Muscle layer of duodenum (tissue), 2 donors: Measurements from ENCODE around the gene ECE1.
"Not testable (repeated sequence)": the region's sequence is repeated elsewhere in the genome, so short reads cannot be mapped to it uniquely, and the experiment has no call there.

ENCODE experiments used
- H3K27ac ChIP-seq: one replicate; pipeline ENCODE4 v1.7.0; 2013; ENCODE audit warnings: mild to moderate bottlenecking, low read length
- H3K27me3 ChIP-seq: one replicate; pipeline ENCODE4 v1.7.0; 2013; ENCODE audit warnings: low read depth, mild to moderate bottlenecking, control low read depth, low read length
- H3K36me3 ChIP-seq, 2 donors: one replicate each; pipeline ENCODE4 v1.7.0; 2013; ENCODE audit warnings: low read length in 2 of 2, control low read depth in 1 of 2, mild to moderate bottlenecking in 1 of 2; ENCODE audit not compliant: insufficient read depth in 2 of 2, control insufficient read depth in 1 of 2
- H3K4me1 ChIP-seq, 2 donors: one replicate each; pipeline ENCODE4 v1.7.0; 2013; ENCODE audit warnings: low read length in 2 of 2, mild to moderate bottlenecking in 2 of 2, control low read depth in 1 of 2, moderate library complexity in 1 of 2; ENCODE audit not compliant: insufficient read depth in 2 of 2, control insufficient read depth in 1 of 2
- H3K4me3 ChIP-seq, 2 donors: one replicate each; pipeline ENCODE4 v1.7.0; 2013; ENCODE audit warnings: low read length in 2 of 2, low read depth in 1 of 2, mild to moderate bottlenecking in 1 of 2
- H3K9me3 ChIP-seq, 2 donors: one replicate each; pipeline ENCODE4 v1.7.0; 2013; ENCODE audit warnings: low read length in 2 of 2, control low read depth in 1 of 2, mild to moderate bottlenecking in 1 of 2; ENCODE audit not compliant: control insufficient read depth in 1 of 2
- donor health status: healthy.

The ECE1 gene

GRCh38 chr1:21241771-21242581, 48.3 kb downstream of the ECE1 start:
- H3K9me3 ChIP-seq, result no peaks in the 10 kb centered on the region
- H3K27me3 ChIP-seq, result no peaks in the 10 kb centered on the region
- H3K4me3 ChIP-seq, result no peak overlapping the region
- no peak overlapping the region for H3K27ac ChIP-seq
- peaks cover 54 to 81% of the 10 kb centered on the region in 2 donors for H3K36me3 ChIP-seq
- H3K4me1 ChIP-seq, result no peaks in the 10 kb centered on the region

DNA sequence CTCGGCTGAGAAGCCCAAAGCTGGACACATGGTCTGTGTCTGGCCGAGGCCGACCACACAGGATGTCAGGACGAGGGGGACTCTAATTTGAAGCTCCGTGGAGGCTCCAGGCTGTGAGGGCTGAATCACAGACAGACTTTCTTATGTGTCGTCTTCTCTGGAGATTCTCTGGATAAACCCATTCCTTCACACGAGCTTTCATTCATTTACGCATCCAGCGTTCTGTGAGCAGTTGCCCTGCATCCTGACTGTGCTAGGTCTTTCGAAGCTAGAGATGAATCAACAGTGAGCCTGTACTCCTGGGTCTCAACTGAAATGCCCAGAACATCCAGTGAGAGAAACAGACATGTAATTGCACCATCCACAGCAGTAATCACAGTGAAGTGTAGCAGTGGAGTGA, 49.6 kb downstream of the ECE1 start:
- Histone ChIP-seq H3K27ac (no peak overlapping the region), H3K9me3 (no peaks in the 10 kb centered on the region), H3K27me3 (no peaks in the 10 kb centered on the region), H3K4me3 (no peak overlapping the region), H3K36me3 (peaks cover 58 to 83% of the 10 kb centered on the region in 2 donors), H3K4me1 (no peaks in the 10 kb centered on the region)

DNA sequence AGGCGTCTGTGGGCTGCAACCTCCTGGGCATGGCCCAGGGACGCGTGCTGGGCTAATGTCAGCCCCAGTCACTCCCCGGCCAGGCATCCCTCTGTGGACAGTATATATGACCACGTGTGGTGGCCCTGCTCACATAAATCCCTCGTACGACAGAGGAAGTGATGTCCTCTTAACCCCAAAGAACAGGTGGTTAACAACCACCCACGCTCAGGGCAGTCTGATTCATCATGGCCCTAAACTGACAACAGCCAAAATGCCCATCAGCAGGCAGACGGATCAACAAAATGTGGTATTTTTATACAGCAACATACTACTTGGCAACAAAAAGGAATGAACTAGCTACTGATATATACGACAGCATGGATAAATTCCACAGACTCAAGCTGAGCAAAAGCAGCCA, 51.0 kb downstream of the ECE1 start:
- H3K36me3 ChIP-seq, result peaks cover 53 to 84% of the 10 kb centered on the region in 2 donors
- H3K27me3 ChIP-seq, result no peaks in the 10 kb centered on the region
- no peak overlapping the region for H3K27ac ChIP-seq
- no peaks in the 10 kb centered on the region for H3K9me3 ChIP-seq
- no peaks in the 10 kb centered on the region for H3K4me1 ChIP-seq
- H3K4me3 ChIP-seq, result no peak overlapping the region

DNA sequence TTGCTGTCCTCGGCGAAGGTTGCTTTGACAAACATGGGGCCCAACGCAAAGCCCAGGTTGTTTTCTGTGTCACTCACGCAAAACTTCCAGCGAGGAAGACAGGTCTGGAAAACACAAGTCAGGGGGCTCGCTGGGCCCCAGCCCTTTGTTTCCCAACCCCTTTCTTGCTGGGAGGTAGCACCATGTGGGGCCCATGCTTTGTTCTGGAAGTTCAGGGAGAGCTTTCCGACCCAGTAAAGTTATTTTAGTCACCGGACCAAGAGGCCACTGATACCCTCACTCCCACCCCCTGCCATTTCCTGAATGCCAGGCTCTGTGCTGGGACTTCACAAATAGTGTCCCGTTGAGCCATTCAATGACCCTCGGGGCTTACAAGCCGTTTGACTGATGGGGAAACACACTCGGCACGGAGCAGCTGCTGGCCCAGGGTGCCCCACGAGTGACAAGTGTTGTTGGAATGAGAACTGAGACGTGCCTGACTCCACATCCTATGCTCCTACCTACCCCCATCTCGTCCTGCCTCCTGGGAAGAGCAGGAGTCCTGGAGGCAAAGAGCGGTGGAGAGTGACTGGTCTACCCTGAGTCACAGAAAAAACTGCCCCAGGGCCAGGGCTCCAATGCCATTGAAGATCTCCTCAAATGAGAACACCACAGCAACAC, 52.0 kb downstream of the ECE1 start:
- no peak overlapping the region for H3K4me3 ChIP-seq
- no peaks in the 10 kb centered on the region for H3K4me1 ChIP-seq
- no peak overlapping the region for H3K27ac ChIP-seq
- no peaks in the 10 kb centered on the region for H3K27me3 ChIP-seq
- H3K9me3 ChIP-seq, result no peaks in the 10 kb centered on the region
- peaks cover 48 to 85% of the 10 kb centered on the region in 2 donors for H3K36me3 ChIP-seq

DNA sequence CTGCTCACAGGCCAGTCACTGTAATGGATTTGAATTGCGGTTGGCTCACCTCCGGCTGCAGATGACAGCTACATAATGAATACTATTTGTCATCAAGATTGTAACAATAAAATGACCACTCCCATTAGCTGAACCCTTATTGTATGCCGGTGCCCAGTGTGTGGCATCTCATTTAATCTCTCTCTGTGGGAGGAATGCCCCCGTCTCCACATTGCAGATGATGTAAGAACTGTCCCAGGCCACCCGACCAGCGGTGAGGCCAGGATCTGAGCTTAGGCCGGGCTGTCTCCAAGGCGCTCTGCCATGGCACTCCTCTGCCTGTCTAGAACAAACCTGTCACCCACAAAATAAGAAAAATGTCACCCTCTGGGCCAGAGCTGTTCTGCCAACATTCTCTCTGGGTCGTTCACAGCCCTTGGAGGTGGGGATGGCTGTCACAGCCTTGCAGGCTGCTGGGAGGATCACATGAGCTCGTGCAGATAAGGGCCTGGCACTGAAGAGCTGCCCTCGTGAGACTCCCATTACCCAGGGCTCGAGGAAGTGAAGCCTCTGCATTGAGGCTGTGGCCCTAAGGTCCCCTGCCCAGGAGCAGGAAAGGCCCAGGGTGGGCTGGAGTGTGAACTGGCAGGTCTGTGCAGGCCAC, 52.7 kb downstream of the ECE1 start:
- Histone ChIP-seq H3K9me3 (no peaks in the 10 kb centered on the region), H3K36me3 (peaks cover 48 to 87% of the 10 kb centered on the region in 2 donors), H3K4me1 (no peaks in the 10 kb centered on the region), H3K27ac (no peak overlapping the region), H3K27me3 (no peaks in the 10 kb centered on the region), H3K4me3 (no peak overlapping the region)

DNA sequence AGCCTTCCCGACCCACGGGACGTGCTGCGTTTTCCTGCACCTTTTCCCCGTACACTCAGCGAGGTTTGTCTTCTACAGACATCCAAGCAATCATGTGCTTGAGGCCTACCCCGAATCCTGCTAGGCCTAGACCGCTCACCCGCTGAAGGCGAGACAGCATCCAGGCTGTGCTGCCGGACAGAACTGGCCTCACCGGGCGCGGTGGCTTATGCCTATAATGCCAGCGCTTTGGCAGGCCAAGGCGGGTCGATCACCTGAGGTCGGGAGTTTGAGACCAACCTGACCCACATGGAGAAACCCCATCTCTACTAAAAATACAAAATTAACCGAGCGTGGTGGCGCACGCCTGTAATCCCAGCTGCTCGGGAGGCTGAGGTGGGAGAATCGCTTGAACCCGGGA, 54.1 kb downstream of the ECE1 start:
- Histone ChIP-seq H3K27ac (no peak overlapping the region), H3K4me3 (no peak overlapping the region), H3K36me3 (peaks cover 43 to 79% of the 10 kb centered on the region in 2 donors), H3K27me3 (no peaks in the 10 kb centered on the region), H3K9me3 (no peaks in the 10 kb centered on the region), H3K4me1 (no peaks in the 10 kb centered on the region)

- Histone ChIP-seq H3K9me3 (no peaks in the 10 kb centered on the region), H3K27me3 (no peaks in the 10 kb centered on the region), H3K36me3 (peaks cover 43 to 80% of the 10 kb centered on the region in 2 donors), H3K4me1 (no peaks in the 10 kb centered on the region), H3K27ac (no peak overlapping the region), H3K4me3 (no peak overlapping the region)
Observed at GRCh38 chr1:21234779-21235178, 55.5 kb downstream of the ECE1 start.

DNA sequence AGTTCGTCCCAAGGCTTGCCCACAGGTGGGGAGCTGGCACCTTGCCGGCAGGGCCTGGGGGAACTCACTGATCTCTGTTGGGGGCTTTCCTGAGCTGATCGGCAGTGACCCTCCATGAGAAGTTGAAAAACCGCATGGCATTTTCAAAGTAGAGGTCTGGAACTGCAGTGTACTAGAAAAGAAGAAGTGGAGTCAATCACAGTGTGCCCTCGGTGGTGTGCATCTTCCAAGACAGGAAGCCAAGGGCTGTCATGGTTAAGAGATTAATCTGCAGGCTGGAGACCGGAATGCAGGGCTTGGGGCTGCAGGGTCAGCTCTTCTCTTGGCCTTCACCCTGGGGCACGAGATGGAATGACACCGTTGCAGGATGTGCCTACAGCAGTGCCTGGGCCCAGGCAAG, 56.8 kb downstream of the ECE1 start:
- H3K4me1 ChIP-seq, result no peaks in the 10 kb centered on the region
- H3K9me3 ChIP-seq, result no peaks in the 10 kb centered on the region
- peaks cover 47 to 76% of the 10 kb centered on the region in 2 donors for H3K36me3 ChIP-seq
- no peak overlapping the region for H3K4me3 ChIP-seq
- no peak overlapping the region for H3K27ac ChIP-seq
- no peaks in the 10 kb centered on the region for H3K27me3 ChIP-seq

GRCh38 chr1:21232044-21232443, 58.2 kb downstream of the ECE1 start:
- Histone ChIP-seq H3K36me3 (peaks cover 41 to 73% of the 10 kb centered on the region in 2 donors), H3K4me1 (no peaks in the 10 kb centered on the region), H3K27me3 (no peaks in the 10 kb centered on the region), H3K4me3 (no peak overlapping the region), H3K27ac (no peak overlapping the region), H3K9me3 (no peaks in the 10 kb centered on the region)

DNA sequence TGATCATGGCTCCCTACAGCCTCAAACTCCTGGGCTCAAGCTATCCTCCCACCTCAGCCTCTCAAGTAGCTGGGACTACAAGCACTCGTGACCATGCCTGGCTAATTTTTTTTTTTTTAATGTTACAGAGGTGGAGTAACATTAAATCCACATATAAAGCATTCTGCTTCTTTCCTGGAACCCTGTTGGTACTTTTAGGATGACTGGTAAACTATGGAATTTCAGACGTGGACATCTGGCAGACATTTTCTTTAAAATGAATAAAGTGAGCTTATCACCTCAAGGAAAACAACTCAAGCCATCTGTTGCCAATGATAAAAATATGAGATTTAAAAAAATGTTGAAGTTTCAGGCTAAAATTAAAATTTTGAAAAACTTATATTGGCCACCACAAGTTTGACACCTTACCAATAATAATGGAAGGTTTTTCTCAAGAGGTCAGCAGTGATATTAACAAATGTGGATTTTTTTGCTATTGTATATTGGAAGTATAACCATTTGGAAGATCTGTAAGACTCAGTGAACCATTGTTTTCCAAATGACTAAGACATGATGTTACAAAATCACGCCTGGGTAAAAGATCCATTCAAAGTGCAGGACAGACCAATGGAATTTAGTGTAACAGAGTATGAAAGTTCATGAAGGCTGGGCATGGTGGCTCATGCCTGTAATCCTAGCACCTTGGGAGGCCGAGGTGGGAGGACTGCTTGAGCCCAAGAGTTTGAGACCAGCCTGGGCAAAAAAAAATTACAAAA, 60.8 kb downstream of the ECE1 start:
- no peaks in the 10 kb centered on the region for H3K27me3 ChIP-seq
- no peaks in the 10 kb centered on the region for H3K4me1 ChIP-seq
- no peaks in the 10 kb centered on the region for H3K9me3 ChIP-seq
- H3K4me3 ChIP-seq, result no peak overlapping the region
- peaks cover 36 to 71% of the 10 kb centered on the region in 2 donors for H3K36me3 ChIP-seq
- no peak overlapping the region for H3K27ac ChIP-seq

DNA sequence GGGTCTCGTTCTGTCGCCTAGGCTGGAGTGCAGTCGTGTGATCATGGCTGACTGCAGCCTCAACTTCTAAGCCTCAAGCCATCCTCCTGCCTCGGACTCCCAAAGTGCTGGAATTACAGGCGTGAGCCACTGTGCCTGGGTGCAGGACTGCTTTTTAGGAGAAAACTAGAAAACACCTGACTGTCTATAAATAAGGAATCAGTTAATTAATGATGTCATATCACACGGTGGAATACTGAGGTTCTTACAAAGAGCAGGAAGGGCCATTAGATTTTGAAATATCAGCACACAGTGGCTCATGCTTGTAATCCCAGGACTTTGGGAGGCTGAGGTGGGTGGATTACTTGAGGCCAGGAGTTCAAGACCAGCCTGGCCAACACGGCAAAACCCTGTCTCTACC, 62.0 kb downstream of the ECE1 start:
- not testable (repeated sequence) for H3K27me3 ChIP-seq, H3K27ac ChIP-seq, H3K4me3 ChIP-seq, H3K4me1 ChIP-seq, H3K9me3 ChIP-seq
- peaks cover 39 to 66% of the 10 kb centered on the region in 2 donors for H3K36me3 ChIP-seq
